Urothelium cell line (cell line): ENCODE data around the gene CDH5.

Experiments
- DNase-seq: peaks from one replicate; pipeline ENCODE4 v3.0.0; 2011; ENCODE audit warnings: low spot score, mixed read lengths
- FAIRE-seq: peaks from 2 replicates; lab custom pipeline; 2011; peaks lifted over from hg19 to GRCh38; lab: Jason Lieb, UNC

Gene CDH5

GRCh38 chr16:66389256-66390176, 23.0 kb downstream of the CDH5 start:
- DNase-seq (no peak), FAIRE-seq (no peak)

GRCh38 chr16:66390346-66391108, 24.0 kb downstream of the CDH5 start:
- FAIRE-seq (no peak), DNase-seq (no peak)

- DNase-seq = no peak
- no peak for FAIRE-seq
These were observed 25.5 kb downstream of the CDH5 start for GRCh38 chr16:66391726-66392670.

- no peak for FAIRE-seq
- no peak for DNase-seq
These were observed 29.5 kb downstream of the CDH5 start for GRCh38 chr16:66395806-66396555.

GRCh38 chr16:66397736-66398433, 31.4 kb downstream of the CDH5 start:
- DNase-seq (no peak), FAIRE-seq (no peak)

- DNase-seq = no peak
- FAIRE-seq = no peak
These were observed 32.5 kb downstream of the CDH5 start for GRCh38 chr16:66399031-66399430.

- DNase-seq (no peak), FAIRE-seq (no peak)
These were observed 33.4 kb downstream of the CDH5 start for GRCh38 chr16:66399930-66400329.

- FAIRE-seq = peak; percentile 58
- DNase-seq = no peak
These were observed 34.3 kb downstream of the CDH5 start for GRCh38 chr16:66400503-66401380.

- FAIRE-seq (no peak), DNase-seq (no peak)
These were observed 35.1 kb downstream of the CDH5 start for GRCh38 chr16:66401610-66402009.

- no peak for FAIRE-seq
- no peak for DNase-seq
These were observed 35.7 kb downstream of the CDH5 start for GRCh38 chr16:66402166-66402565.

GRCh38 chr16:66402591-66403230, 36.2 kb downstream of the CDH5 start:
- DNase-seq (no peak), FAIRE-seq (no peak)

GRCh38 chr16:66403531-66404145, 37.1 kb downstream of the CDH5 start:
- FAIRE-seq (no peak), DNase-seq (no peak)

- FAIRE-seq = no peak
- DNase-seq = no peak
These were observed 38.7 kb downstream of the CDH5 start for GRCh38 chr16:66405057-66405783.

GRCh38 chr16:66406534-66407221, 40.2 kb downstream of the CDH5 start:
- FAIRE-seq (peak; percentile 88), DNase-seq (peak; percentile 89)

- FAIRE-seq = no peak
- peak; percentile 67 for DNase-seq
These were observed 41.9 kb downstream of the CDH5 start for GRCh38 chr16:66408163-66409048.
